A549 (cell line): ENCODE data around the gene ATP5F1D. TPM values are rescaled to one million over a fixed set of nuclear protein-coding genes. Genes with fewer than 3 reads are reported as not detected.

ENCODE experiments used
- ATAC-seq, 2 experiments: fragments of 200-7000 bp in 1 of 2; fragments of >200 bp in 1 of 2; cut with Nextera tagmentation in 1 of 2; cut with Tn5 transposase in 1 of 2; 3 replicates each; pipeline versions ENCODE4 v1.8.0 to v1.9.1; 2018 to 2020; ENCODE audit warnings: mild to moderate bottlenecking in 1 of 2, moderate library complexity in 1 of 2
- CTCF ChIA-PET: fragments of 300-600 bp; sonication (Branson Sonifier 250); formaldehyde crosslinking; extraction: SDS; loops from one replicate; lab custom pipeline; 2021; ENCODE audit warnings: antibody characterized with exemption, inconsistent platforms; lab: Yijun Ruan, JAX
- POLR2A ChIA-PET: fragments of 350-600 bp; formaldehyde crosslinking; extraction: SDS; loops from one replicate; lab custom pipeline; 2021; ENCODE audit warnings: antibody characterized with exemption, inconsistent platforms; lab: Yijun Ruan, JAX
- DNase-seq, 2 experiments: peaks; one replicate each; pipeline versions ENCODE4 v3.0.0 to v3.0.0-alpha.2; 2011 to 2016; ENCODE audit warnings: low read depth in 1 of 2, low spot score in 1 of 2
- FAIRE-seq: peaks from 2 replicates; lab custom pipeline; 2011; peaks lifted over from hg19 to GRCh38; lab: Jason Lieb, UNC
- H3K27ac ChIP-seq, 2 experiments: fragments of >200 bp; sonication (Bioruptor Twin); formaldehyde crosslinking; 3 replicates each; pipeline ENCODE4 v1.5.1; 2016 to 2017
- H3K4me1 ChIP-seq: fragments of >200 bp; sonication (Bioruptor Twin); formaldehyde crosslinking; 3 replicates; pipeline ENCODE4 v1.6.1; 2016
- H3K4me2 ChIP-seq: fragments of >200 bp; sonication (Bioruptor Twin); formaldehyde crosslinking; 3 replicates; pipeline ENCODE4 v1.6.1; 2016
- H3K4me3 ChIP-seq: fragments of >200 bp; sonication (Bioruptor Twin); formaldehyde crosslinking; 3 replicates; pipeline ENCODE4 v1.5.1; 2016
- H3K9me3 ChIP-seq: fragments of >200 bp; sonication (Bioruptor Twin); formaldehyde crosslinking; 3 replicates; pipeline ENCODE4 v1.6.1; 2016
- BCL3 ChIP-seq: fragments of >200 bp; sonication (Bioruptor Twin); formaldehyde crosslinking; IDR thresholded peaks from 3 replicates; pipeline ENCODE4 v1.6.1; 2016
- BHLHE40 ChIP-seq: IDR thresholded peaks from 2 replicates; pipeline ENCODE4 v1.6.1; 2012; ENCODE audit warnings: low read depth, low read length, inconsistent platforms
- CHD2 ChIP-seq: fragments of 150-350 bp; IDR thresholded peaks from 2 replicates; pipeline ENCODE4 v1.6.1; 2014; ENCODE audit warnings: low read length; ENCODE audit not compliant: partially characterized antibody
- CTCF ChIP-seq: fragments of >200 bp; sonication (Bioruptor Twin); formaldehyde crosslinking; IDR thresholded peaks from 3 replicates; pipeline ENCODE4 v1.5.1; 2016
- E2F6 ChIP-seq: IDR thresholded peaks from 2 replicates; pipeline ENCODE4 v1.6.1; 2012; ENCODE audit warnings: low read depth, borderline replicate concordance
- EHF ChIP-seq: fragments of 250-450 bp; sonication (Bioruptor Pico); IDR thresholded peaks from 2 replicates; pipeline ENCODE4 v1.5.0; 2020; ENCODE audit warnings: mild to moderate bottlenecking
- ESRRA ChIP-seq: fragments of 150-350 bp; IDR thresholded peaks from 2 replicates; pipeline ENCODE4 v1.6.1; 2014; ENCODE audit warnings: mild to moderate bottlenecking, low read length, borderline replicate concordance
- FOSB ChIP-seq: fragments of 250-450 bp; sonication (Bioruptor Pico); IDR thresholded peaks from 2 replicates; pipeline ENCODE4 v1.5.0; 2020; ENCODE audit warnings: mild to moderate bottlenecking, moderate library complexity
- FOSL2 ChIP-seq, 2 experiments: fragments of 450-650 bp in 1 of 2; fragments of >200 bp in 1 of 2; sonication (Bioruptor Twin) in 1 of 2; formaldehyde crosslinking; IDR thresholded peaks; 2 replicates each; pipeline versions ENCODE4 v1.5.0 to v1.6.1; 2016 to 2020; ENCODE audit warnings: mild to moderate bottlenecking in 1 of 2, moderate library complexity in 1 of 2
- FOXS1 ChIP-seq: fragments of 250-450 bp; sonication (Bioruptor Pico); IDR thresholded peaks from 2 replicates; pipeline ENCODE4 v1.5.0; 2020; ENCODE audit warnings: mild to moderate bottlenecking, moderate library complexity
- GATA3 ChIP-seq: IDR thresholded peaks from 2 replicates; pipeline ENCODE4 v1.6.1; 2012; ENCODE audit warnings: borderline replicate concordance
- HDAC2 ChIP-seq: fragments of 200-600 bp; sonication (generic); IDR thresholded peaks from 2 replicates; pipeline ENCODE4 v1.6.1; 2016
- HOXA7 ChIP-seq: fragments of 250-450 bp; sonication (Bioruptor Pico); IDR thresholded peaks from 2 replicates; pipeline ENCODE4 v1.5.0; 2020; ENCODE audit warnings: mild to moderate bottlenecking, moderate library complexity
- JUN ChIP-seq, 2 experiments: fragments of >200 bp; sonication (Bioruptor Twin); formaldehyde crosslinking; IDR thresholded peaks; 2 replicates in 1 of 2; 3 replicates in 1 of 2; pipeline ENCODE4 v1.6.1; 2016 to 2017
- JUNB ChIP-seq: fragments of >200 bp; sonication (Bioruptor Twin); formaldehyde crosslinking; IDR thresholded peaks from 2 replicates; pipeline ENCODE4 v1.6.1; 2016
- NR3C1 ChIP-seq: fragments of >200 bp; sonication (Bioruptor Twin); formaldehyde crosslinking; IDR thresholded peaks from 3 replicates; pipeline ENCODE4 v1.6.1; 2017
- POLR2A ChIP-seq: IDR thresholded peaks from 2 replicates; pipeline ENCODE4 v1.6.1; 2012; ENCODE audit warnings: mild to moderate bottlenecking, low read length
- POLR2AphosphoS2 ChIP-seq: conservative IDR thresholded peaks from 2 replicates; pipeline ENCODE4 v1.6.1; 2012; ENCODE audit warnings: low read length, improper control_type of control experiment, inconsistent platforms
- RARB ChIP-seq: fragments of 250-450 bp; sonication (Bioruptor Pico); IDR thresholded peaks from 2 replicates; pipeline ENCODE4 v1.8.0; 2021; ENCODE audit warnings: mild to moderate bottlenecking, moderate library complexity
- SMC3 ChIP-seq: fragments of >200 bp; sonication (Bioruptor Twin); formaldehyde crosslinking; IDR thresholded peaks from 3 replicates; pipeline ENCODE4 v1.6.1; 2018; ENCODE audit warnings: inconsistent platforms
- TFCP2L1 ChIP-seq: fragments of 250-450 bp; sonication (Bioruptor Pico); IDR thresholded peaks from 2 replicates; pipeline ENCODE4 v1.5.0; 2021; ENCODE audit warnings: mild to moderate bottlenecking
- ZFP36 ChIP-seq: fragments of 450-650 bp; IDR thresholded peaks from 2 replicates; pipeline ENCODE4 v1.6.1; 2014; ENCODE audit warnings: borderline replicate concordance; ENCODE audit not compliant: partially characterized antibody
- ZNF302 ChIP-seq: fragments of 250-450 bp; sonication (Bioruptor Pico); IDR thresholded peaks from 2 replicates; pipeline ENCODE4 v1.9.0; 2021; ENCODE audit warnings: inconsistent platforms, mild to moderate bottlenecking, moderate library complexity
- WGBS: methylation state at CpG from one replicate; pipeline ENCODE4 v1.1.6; 2017; ENCODE audit errors: missing lambda C conversion rate; 5-methylcytosine and 5-hydroxymethylcytosine counted together
- polyA plus RNA-seq, 4 experiments: library from polyadenylated mRNA; depleted of rRNA in 3 of 4; stranded (reverse); fragments of >200 nt; fragmentation: RNase III in 1 of 4; extraction: RNeasy Plus Mini Kit Qiagen cat#74134 plus additional on column Dnase treatment in 1 of 4; gene quantifications; 2 replicates in 3 of 4; 3 replicates in 1 of 4; pipeline ENCODE4 v1.2.3, GENCODE V29; 2011 to 2017
- TF ChIP-seq, protein P1 (sequence below): fragments of 450-650 bp; IDR thresholded peaks from 2 replicates; pipeline ENCODE4 v1.6.1; 2014; ENCODE audit warnings: antibody characterized with exemption
- TF ChIP-seq, protein P2 (sequence below): fragments of >200 bp; sonication (Bioruptor Twin); formaldehyde crosslinking; IDR thresholded peaks from 2 replicates; pipeline ENCODE4 v1.6.1; 2016
- TF ChIP-seq, protein P3 (sequence below): fragments of 250-450 bp; sonication (Bioruptor Pico); IDR thresholded peaks from 2 replicates; pipeline ENCODE4 v1.5.0; 2020; ENCODE audit warnings: low read depth, mild to moderate bottlenecking, moderate library complexity
- TF ChIP-seq, protein P4 (sequence below): IDR thresholded peaks from 2 replicates; pipeline ENCODE4 v1.6.1; 2012

The ATP5F1D gene
- polyA plus RNA-seq, 2 of the 4 experiments (the other 2 are of a cell fraction): 28.7 to 96.9 TPM

- no peak for FAIRE-seq
- Histone ChIP-seq H3K4me2 (peak overlapping the region; percentile 95), H3K4me3 (peak overlapping the region; percentile 53), H3K9me3 (no peaks in the 10 kb centered on the region), H3K4me1 (peaks cover 57% of the 10 kb centered on the region), H3K27ac (peak overlapping the region; percentile 90 to 100)
- WGBS: 4% methylated on average over 9 of the region's 28 CpGs
- ATAC-seq: peak; percentile 1 to 5; a peak in 5 of 6 replicates
- POLR2A ChIA-PET: interaction anchor here (1.5 to 3.8 kb wide), 5 partner anchors 10 to 22 kb away, joined by 5 to 42 read pairs (median 14); partner anchors contain the start of gene FAM174C
- CTCF ChIA-PET: interaction anchor here (1.2 to 18.7 kb wide), 7 partner anchors 10 to 223 kb away, joined by 3 to 500 read pairs (median 8); partner anchors contain the start of gene ATP5F1D
- peak; percentile 5; the same call in 1 of the 2 replicates for TF ChIP-seq JUNB
- no peak for TF ChIP-seq FOSL2 (IDR thresholded peaks at IDR 0.05)
- TF ChIP-seq FOSL2 (CRISPR knock-in tag; IDR thresholded peaks at IDR 0.05): no peak
- peak; percentile 19; the same call in 1 of the 3 replicates for TF ChIP-seq BCL3
- peak; percentile 8; the same call in 1 of the 2 replicates for TF ChIP-seq GATA3
- TF ChIP-seq POLR2A: 0 out of 2 replicates have a peak, but pooled peaks have one; percentile 5
- peak; percentile 31 to 67 for DNase-seq
Measured at GRCh38 chr19:1265615-1266128, 24.1 kb downstream of the ATP5F1D start.

GRCh38 chr19:1266129-1266915 is 24.8 kb downstream of the ATP5F1D start:
- Histone ChIP-seq H3K4me1 (peaks cover 64% of the 10 kb centered on the region), H3K4me3 (peak overlapping the region; percentile 53), H3K9me3 (no peaks in the 10 kb centered on the region), H3K4me2 (peak overlapping the region; percentile 95), H3K27ac (peak overlapping the region; percentile 90 to 100)
- POLR2A ChIA-PET: interaction anchor here (0.6 to 3.8 kb wide), 7 partner anchors 9 to 417 kb away, joined by 3 to 42 read pairs (median 13); partner anchors contain the start of gene FAM174C
- under 1% methylated on average over 21 of the region's 84 CpGs for WGBS
- CTCF ChIA-PET: interaction anchor here (0.6 to 18.7 kb wide), 17 partner anchors 9 to 290 kb away, joined by 3 to 500 read pairs (median 4); partner anchors contain the start of genes ATP5F1D and FAM174C
- DNase-seq (peak; percentile 65 to 87), FAIRE-seq (no peak), ATAC-seq (peak; percentile 18 to 55)
- TF ChIP-seq, protein P1, sequence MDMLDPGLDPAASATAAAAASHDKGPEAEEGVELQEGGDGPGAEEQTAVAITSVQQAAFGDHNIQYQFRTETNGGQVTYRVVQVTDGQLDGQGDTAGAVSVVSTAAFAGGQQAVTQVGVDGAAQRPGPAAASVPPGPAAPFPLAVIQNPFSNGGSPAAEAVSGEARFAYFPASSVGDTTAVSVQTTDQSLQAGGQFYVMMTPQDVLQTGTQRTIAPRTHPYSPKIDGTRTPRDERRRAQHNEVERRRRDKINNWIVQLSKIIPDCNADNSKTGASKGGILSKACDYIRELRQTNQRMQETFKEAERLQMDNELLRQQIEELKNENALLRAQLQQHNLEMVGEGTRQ: no peak
- TF ChIP-seq ZFP36 (no peak), RARB (CRISPR knock-in tag) (no peak), FOXS1 (CRISPR knock-in tag) (no peak), BCL3 (0 out of 3 replicates have a peak, but pooled peaks have one; percentile 3), CHD2 (no peak), SMC3 (no peak), JUN (IDR thresholded peaks at IDR 0.05) (peak in 1 of 2 experiments; percentile 74; a peak in 2 of 5 replicates), NR3C1 (no peak), ESRRA (no peak), CTCF (no peak), HDAC2 (no peak), HOXA7 (0 out of 2 replicates have a peak, but pooled peaks have one; percentile 58), E2F6 (peak; percentile 41; the same call in 1 of the 2 replicates), ZNF302 (CRISPR knock-in tag) (no peak), POLR2A (no peak), BHLHE40 (no peak), GATA3 (no peak; the same call in 1 of the 2 replicates), EHF (CRISPR knock-in tag) (no peak), FOSB (CRISPR knock-in tag) (no peak), POLR2AphosphoS2 (no peak), TFCP2L1 (CRISPR knock-in tag) (no peak)
- TF ChIP-seq, protein P2, sequence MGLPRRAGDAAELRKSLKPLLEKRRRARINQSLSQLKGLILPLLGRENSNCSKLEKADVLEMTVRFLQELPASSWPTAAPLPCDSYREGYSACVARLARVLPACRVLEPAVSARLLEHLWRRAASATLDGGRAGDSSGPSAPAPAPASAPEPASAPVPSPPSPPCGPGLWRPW: no peak
- TF ChIP-seq, protein P3, sequence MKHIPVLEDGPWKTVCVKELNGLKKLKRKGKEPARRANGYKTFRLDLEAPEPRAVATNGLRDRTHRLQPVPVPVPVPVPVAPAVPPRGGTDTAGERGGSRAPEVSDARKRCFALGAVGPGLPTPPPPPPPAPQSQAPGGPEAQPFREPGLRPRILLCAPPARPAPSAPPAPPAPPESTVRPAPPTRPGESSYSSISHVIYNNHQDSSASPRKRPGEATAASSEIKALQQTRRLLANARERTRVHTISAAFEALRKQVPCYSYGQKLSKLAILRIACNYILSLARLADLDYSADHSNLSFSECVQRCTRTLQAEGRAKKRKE (CRISPR knock-in tag): no peak
- TF ChIP-seq, protein P4, sequence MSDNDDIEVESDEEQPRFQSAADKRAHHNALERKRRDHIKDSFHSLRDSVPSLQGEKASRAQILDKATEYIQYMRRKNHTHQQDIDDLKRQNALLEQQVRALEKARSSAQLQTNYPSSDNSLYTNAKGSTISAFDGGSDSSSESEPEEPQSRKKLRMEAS: peak; percentile 49; the same call in 1 of the 2 replicates
